Tibial nerve (tissue), 4 donors: ENCODE measurements around the gene NAP1L1.

ENCODE experiments used
- EP300 ChIP-seq, 2 donors: sonication (generic); formaldehyde crosslinking; IDR thresholded peaks; one replicate each; pipeline ENCODE4 v1.6.1; 2017; ENCODE audit warnings: antibody characterized with exemption in 2 of 2, mild to moderate bottlenecking in 1 of 2
- POLR2A ChIP-seq, 2 donors: fragments of 450-650 bp; IDR thresholded peaks; one replicate each; pipeline ENCODE4 v1.6.1; 2017; ENCODE audit warnings: antibody characterized with exemption in 2 of 2, mild to moderate bottlenecking in 2 of 2, moderate library complexity in 2 of 2
- TF ChIP-seq, protein P1 (sequence below), 5 experiments: fragments of 200-600 bp in 3 of 5; fragments of 450-650 bp in 2 of 5; sonication (generic) in 3 of 5; IDR thresholded peaks; one replicate each; pipeline ENCODE4 v1.5.1; 2016 to 2019; ENCODE audit warnings: antibody characterized with exemption in 5 of 5, mild to moderate bottlenecking in 3 of 5, moderate library complexity in 2 of 5

DNA sequence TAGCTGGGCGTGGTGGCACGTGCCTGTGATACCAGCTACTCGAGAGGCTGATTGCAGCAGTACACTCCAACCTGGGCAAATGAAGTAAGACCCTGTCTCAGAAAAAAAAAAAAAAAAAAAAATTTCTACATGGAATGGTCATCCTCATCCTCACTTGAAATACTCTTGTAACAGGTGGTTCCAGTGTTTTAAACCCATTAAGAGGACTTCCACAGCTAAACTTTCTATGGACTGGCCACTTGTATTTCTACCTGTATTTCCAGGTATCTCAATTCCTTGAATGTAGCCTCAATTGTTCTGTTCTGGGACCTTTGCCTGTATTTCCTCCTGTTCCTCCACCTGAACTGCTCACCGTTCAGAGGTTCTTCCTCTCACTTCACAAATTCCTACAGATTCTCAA, 41.1 kb downstream of the NAP1L1 start:
- TF ChIP-seq, protein P1, sequence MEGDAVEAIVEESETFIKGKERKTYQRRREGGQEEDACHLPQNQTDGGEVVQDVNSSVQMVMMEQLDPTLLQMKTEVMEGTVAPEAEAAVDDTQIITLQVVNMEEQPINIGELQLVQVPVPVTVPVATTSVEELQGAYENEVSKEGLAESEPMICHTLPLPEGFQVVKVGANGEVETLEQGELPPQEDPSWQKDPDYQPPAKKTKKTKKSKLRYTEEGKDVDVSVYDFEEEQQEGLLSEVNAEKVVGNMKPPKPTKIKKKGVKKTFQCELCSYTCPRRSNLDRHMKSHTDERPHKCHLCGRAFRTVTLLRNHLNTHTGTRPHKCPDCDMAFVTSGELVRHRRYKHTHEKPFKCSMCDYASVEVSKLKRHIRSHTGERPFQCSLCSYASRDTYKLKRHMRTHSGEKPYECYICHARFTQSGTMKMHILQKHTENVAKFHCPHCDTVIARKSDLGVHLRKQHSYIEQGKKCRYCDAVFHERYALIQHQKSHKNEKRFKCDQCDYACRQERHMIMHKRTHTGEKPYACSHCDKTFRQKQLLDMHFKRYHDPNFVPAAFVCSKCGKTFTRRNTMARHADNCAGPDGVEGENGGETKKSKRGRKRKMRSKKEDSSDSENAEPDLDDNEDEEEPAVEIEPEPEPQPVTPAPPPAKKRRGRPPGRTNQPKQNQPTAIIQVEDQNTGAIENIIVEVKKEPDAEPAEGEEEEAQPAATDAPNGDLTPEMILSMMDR (IDR thresholded peaks at IDR 0.05) = no peak
- TF ChIP-seq POLR2A (IDR thresholded peaks at IDR 0.05) = no peak
- TF ChIP-seq EP300 (IDR thresholded peaks at IDR 0.05) = no peak
